Neural progenitor cell (in vitro differentiated cells): ENCODE data around the gene COL4A3. TPM values are rescaled to one million over a fixed set of nuclear protein-coding genes. Genes with fewer than 3 reads are reported as not detected.

ENCODE experiments used
- DNase-seq: peaks from one replicate; pipeline ENCODE4 v3.0.0-alpha.2; 2016; ENCODE audit warnings: low spot score
- H2AFZ ChIP-seq: fragments of 200-600 bp; sonication (generic); replicated peaks from 2 replicates; pipeline ENCODE4 v1.6.1; 2016; ENCODE audit warnings: antibody characterized with exemption
- H3F3A ChIP-seq: fragments of 200-600 bp; sonication (generic); 2 replicates; pipeline ENCODE4 v1.6.1; 2016; ENCODE audit warnings: antibody characterized with exemption, low read depth
- H3K27ac ChIP-seq: fragments of 200-600 bp; sonication (generic); 2 replicates; pipeline ENCODE4 v1.5.1; 2016; ENCODE audit warnings: mild to moderate bottlenecking
- H3K27me3 ChIP-seq: fragments of 200-600 bp; sonication (generic); 2 replicates; pipeline ENCODE4 v1.6.1; 2016; ENCODE audit warnings: mild to moderate bottlenecking, moderate library complexity
- H3K36me3 ChIP-seq: fragments of 200-600 bp; sonication (generic); 2 replicates; pipeline ENCODE4 v1.5.1; 2016
- H3K4me1 ChIP-seq: fragments of 200-600 bp; sonication (generic); 2 replicates; pipeline ENCODE4 v1.6.1; 2016; ENCODE audit warnings: mixed run types
- H3K4me2 ChIP-seq: fragments of 200-600 bp; sonication (generic); 2 replicates; pipeline ENCODE4 v1.6.1; 2016
- H3K4me3 ChIP-seq: fragments of 200-600 bp; sonication (generic); 2 replicates; pipeline ENCODE4 v1.5.1; 2016
- H3K79me2 ChIP-seq: fragments of 200-600 bp; sonication (generic); 2 replicates; pipeline ENCODE4 v1.6.1; 2016; ENCODE audit warnings: low read depth
- H3K9ac ChIP-seq: fragments of 200-600 bp; sonication (generic); 2 replicates; pipeline ENCODE4 v1.6.1; 2016
- H3K9me3 ChIP-seq: fragments of 200-600 bp; sonication (generic); 2 replicates; pipeline ENCODE4 v1.5.1; 2016; ENCODE audit warnings: low read depth
- H4K20me1 ChIP-seq: fragments of 200-600 bp; sonication (generic); 2 replicates; pipeline ENCODE4 v1.6.1; 2016; ENCODE audit warnings: low read depth
- H3K27ac Mint-ChIP-seq: 3 replicates; pipeline ENCODE4 v1.8.0; 2021; ENCODE audit warnings: mixed read lengths
- H3K27me3 Mint-ChIP-seq: 2 replicates; pipeline ENCODE4 v1.8.0; 2022; ENCODE audit warnings: low read depth, mild to moderate bottlenecking, inconsistent platforms, moderate library complexity, mixed read lengths; ENCODE audit not compliant: insufficient read depth
- H3K36me3 Mint-ChIP-seq: 3 replicates; pipeline ENCODE4 v1.8.0; 2021; ENCODE audit warnings: mixed read lengths
- H3K4me1 Mint-ChIP-seq: 3 replicates; pipeline ENCODE4 v1.8.0; 2021; ENCODE audit warnings: mixed read lengths
- H3K4me3 Mint-ChIP-seq: 3 replicates; pipeline ENCODE4 v1.8.0; 2021; ENCODE audit warnings: mild to moderate bottlenecking, moderate library complexity, mixed read lengths
- H3K9me3 Mint-ChIP-seq: 3 replicates; pipeline ENCODE4 v1.8.0; 2020; ENCODE audit warnings: mixed read lengths
- CTCF ChIP-seq: fragments of 200-600 bp; sonication (generic); IDR thresholded peaks from 2 replicates; pipeline ENCODE4 v1.5.1; 2017; ENCODE audit warnings: antibody characterized with exemption, mild to moderate bottlenecking
- EZH2 ChIP-seq: fragments of 200-600 bp; sonication (generic); IDR thresholded peaks from 2 replicates; pipeline ENCODE4 v1.6.1; 2017; ENCODE audit warnings: antibody characterized with exemption, mild to moderate bottlenecking, moderate library complexity
- EZH2phosphoT487 ChIP-seq: fragments of 200-600 bp; sonication (generic); IDR thresholded peaks from 2 replicates; pipeline ENCODE4 v1.6.1; 2017; ENCODE audit warnings: antibody characterized with exemption
- total RNA-seq: library from RNA; depleted of rRNA; stranded (reverse); fragments of >200 nt; gene quantifications from 2 replicates; pipeline ENCODE4 v1.2.3, GENCODE V29; 2015; ENCODE audit warnings: low replicate concordance

The COL4A3 gene
- total RNA-seq, 1 donor from 2014 or later, result not detected

GRCh38 chr2:227326783-227327182, 162.4 kb downstream of the COL4A3 start:
- no peaks in the 10 kb centered on the region for H3K27me3 ChIP-seq
- H3K4me1 ChIP-seq, result peaks cover 24% of the 10 kb centered on the region
- peak overlapping the region; percentile 72 for H3K27ac ChIP-seq
- Mint-ChIP-seq H3K4me3 (peak overlapping the region; percentile 76), H3K27ac (no peak overlapping the region), H3K9me3 (peaks cover 12% of the 10 kb centered on the region), H3K27me3 (peaks cover 3% of the 10 kb centered on the region), H3K4me1 (peaks cover 16% of the 10 kb centered on the region), H3K36me3 (peaks cover 12% of the 10 kb centered on the region)
- TF ChIP-seq EZH2 (no peak), EZH2phosphoT487 (no peak), CTCF (no peak)
- H3K9me3 ChIP-seq, result peaks cover 9% of the 10 kb centered on the region
- H3K79me2 ChIP-seq, result peaks cover 65% of the 10 kb centered on the region
- peak overlapping the region; percentile 72 for H3K4me3 ChIP-seq
- peak overlapping the region; percentile 84 for H3K4me2 ChIP-seq
- peak overlapping the region; percentile 77 for H3K9ac ChIP-seq
- no peak for DNase-seq
- H3F3A ChIP-seq, result peaks cover 9% of the 10 kb centered on the region
- no peak overlapping the region for H2AFZ ChIP-seq
- H4K20me1 ChIP-seq, result peaks cover 15% of the 10 kb centered on the region
- H3K36me3 ChIP-seq, result no peaks in the 10 kb centered on the region

DNA sequence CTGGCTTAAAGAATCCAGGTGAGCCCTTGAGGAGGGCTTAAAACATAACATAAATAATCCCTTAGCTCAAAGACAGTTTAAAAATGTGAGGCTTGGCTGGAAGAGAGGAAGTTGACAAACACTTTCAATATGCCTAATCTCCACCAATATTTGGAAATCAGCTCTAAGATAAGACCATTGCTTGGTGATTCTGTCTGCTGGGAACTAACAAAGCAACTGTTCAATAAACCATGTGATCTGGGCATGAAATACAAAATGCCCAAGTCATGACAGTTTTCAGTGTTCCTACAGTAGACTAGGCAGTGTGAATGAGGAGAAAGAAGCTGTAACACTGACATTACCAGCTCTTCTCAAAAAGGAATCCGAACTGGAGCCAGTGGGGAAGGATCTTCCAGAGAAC, 171.3 kb downstream of the COL4A3 start:
- H3K27me3 ChIP-seq, result no peaks in the 10 kb centered on the region
- Mint-ChIP-seq H3K27ac (no peak overlapping the region), H3K27me3 (no peaks in the 10 kb centered on the region), H3K4me1 (no peaks in the 10 kb centered on the region), H3K4me3 (no peak overlapping the region), H3K9me3 (no peaks in the 10 kb centered on the region), H3K36me3 (peaks cover 43% of the 10 kb centered on the region)
- H3K4me1 ChIP-seq, result no peaks in the 10 kb centered on the region
- no peak overlapping the region for H3K4me2 ChIP-seq
- no peaks in the 10 kb centered on the region for H4K20me1 ChIP-seq
- no peak overlapping the region for H2AFZ ChIP-seq
- H3K27ac ChIP-seq, result no peak overlapping the region
- no peaks in the 10 kb centered on the region for H3F3A ChIP-seq
- no peak for DNase-seq
- TF ChIP-seq CTCF (no peak), EZH2phosphoT487 (no peak), EZH2 (no peak)
- no peak overlapping the region for H3K9ac ChIP-seq
- no peak overlapping the region for H3K4me3 ChIP-seq
- H3K9me3 ChIP-seq, result no peaks in the 10 kb centered on the region
- H3K79me2 ChIP-seq, result peaks cover 10% of the 10 kb centered on the region
- H3K36me3 ChIP-seq, result peaks cover 13% of the 10 kb centered on the region

DNA sequence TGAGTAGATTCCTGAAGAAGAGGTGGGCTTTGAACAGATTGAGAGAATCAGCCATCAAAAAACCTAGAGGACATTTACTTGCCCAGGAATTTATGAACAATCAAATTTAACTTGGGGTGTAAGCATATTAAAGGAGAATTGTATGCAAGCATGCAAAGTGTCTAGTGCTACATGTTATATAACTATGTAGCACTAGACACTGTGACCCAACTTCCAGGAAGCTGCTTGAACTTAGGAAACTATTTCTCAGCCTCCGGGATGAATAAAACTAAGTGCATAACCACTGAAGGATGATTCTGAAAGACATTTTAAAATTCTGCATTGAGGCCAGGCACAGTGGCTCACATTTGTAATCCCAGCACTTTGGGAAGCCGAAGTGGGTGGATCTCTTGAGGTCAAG, 173.0 kb downstream of the COL4A3 start:
- Mint-ChIP-seq H3K27me3 (no peaks in the 10 kb centered on the region), H3K9me3 (no peaks in the 10 kb centered on the region), H3K4me1 (no peaks in the 10 kb centered on the region), H3K27ac (no peak overlapping the region), H3K36me3 (peaks cover 32% of the 10 kb centered on the region), H3K4me3 (no peak overlapping the region)
- Histone ChIP-seq H4K20me1 (no peaks in the 10 kb centered on the region), H3K9ac (no peak overlapping the region), H3K36me3 (peaks cover 24% of the 10 kb centered on the region), H3F3A (no peaks in the 10 kb centered on the region), H3K4me2 (no peak overlapping the region), H3K4me3 (no peak overlapping the region), H2AFZ (no peak overlapping the region), H3K79me2 (no peaks in the 10 kb centered on the region), H3K27ac (no peak overlapping the region), H3K9me3 (no peaks in the 10 kb centered on the region), H3K4me1 (no peaks in the 10 kb centered on the region), H3K27me3 (no peaks in the 10 kb centered on the region)
- DNase-seq, result no peak
- TF ChIP-seq CTCF, result no peak
- no peak for TF ChIP-seq EZH2
- no peak for TF ChIP-seq EZH2phosphoT487
